Natural killer cell treated with Interleukin-12 subunit alpha and Interleukin-12 subunit beta and Interleukin-15 and Interleukin-18, amount 100 ng/mL, for 72 hours (primary cell): ENCODE data around the gene C17orf113. TPM values are rescaled to one million over a fixed set of nuclear protein-coding genes. Genes with fewer than 3 reads are reported as not detected.
A peak's percentile ranks its signal among the peaks of the same experiment; 100 is the strongest.

ENCODE experiments used
- ATAC-seq, 2 donors: fragments of 150-1000 bp; cut with Tn5 transposase in 1 of 2; sonication (Bioruptor Pico), chemical (Tn5 transposase) in 1 of 2; 2 replicates each; pipeline ENCODE4 v1.10.0; 2021
- DNase-seq: peaks from one replicate; pipeline ENCODE4 v3.0.0; 2022; ENCODE audit warnings: low spot score
- H3K27ac Mint-ChIP-seq, 2 donors: 1 replicate in 1 of 2; 2 replicates in 1 of 2; pipeline ENCODE4 v1.8.0; 2022; ENCODE audit warnings: mixed read lengths in 2 of 2, mild to moderate bottlenecking in 1 of 2, moderate library complexity in 1 of 2
- H3K27me3 Mint-ChIP-seq, 2 donors: 1 replicate in 1 of 2; 2 replicates in 1 of 2; pipeline ENCODE4 v1.8.0; 2022; ENCODE audit warnings: mixed read lengths in 2 of 2
- H3K36me3 Mint-ChIP-seq: one replicate; pipeline ENCODE4 v1.8.0; 2022; ENCODE audit warnings: mixed read lengths
- H3K4me1 Mint-ChIP-seq, 2 donors: 1 replicate in 1 of 2; 2 replicates in 1 of 2; pipeline ENCODE4 v1.8.0; 2022; ENCODE audit warnings: low read depth in 2 of 2, mixed read lengths in 2 of 2, mild to moderate bottlenecking in 1 of 2
- H3K4me3 Mint-ChIP-seq: one replicate; pipeline ENCODE4 v1.8.0; 2022; ENCODE audit warnings: mixed read lengths
- H3K9me3 Mint-ChIP-seq: 2 replicates; pipeline ENCODE4 v1.8.0; 2022; ENCODE audit warnings: mixed read lengths
- total RNA-seq, 2 donors: library from RNA; stranded (reverse); gene quantifications; one replicate each; pipeline ENCODE4 v1.2.3, GENCODE V29; 2022

Gene C17orf113
- total RNA-seq, 2 donors from 2014 or later = not detected

DNA sequence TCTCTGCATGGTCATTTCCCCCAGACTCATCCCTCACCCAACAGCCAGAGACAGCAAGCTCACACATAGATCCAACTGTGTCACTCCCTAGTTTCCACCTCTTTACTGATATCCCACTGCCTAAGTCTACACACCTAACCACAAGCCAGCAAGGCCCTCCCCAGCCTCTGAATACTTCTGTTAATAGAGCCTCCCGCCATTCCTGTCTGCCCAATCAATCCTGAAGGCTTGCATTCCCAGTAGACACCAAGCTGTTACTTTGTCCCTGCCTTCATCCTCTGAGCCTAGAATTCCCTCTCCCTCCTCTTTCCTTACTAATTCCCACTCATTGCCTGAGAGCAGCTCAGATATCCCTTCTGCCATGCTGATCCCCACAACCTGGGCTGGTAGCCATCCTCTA is 4.7 kb downstream of the C17orf113 start:
- H3K4me1 Mint-ChIP-seq = peaks cover under 1 to 1% of the 10 kb centered on the region in 2 donors
- ATAC-seq (no peak), DNase-seq (no peak)
- H3K9me3 Mint-ChIP-seq = no peaks in the 10 kb centered on the region
- no peaks in the 10 kb centered on the region for H3K36me3 Mint-ChIP-seq
- H3K27me3 Mint-ChIP-seq = peaks cover 11 to 17% of the 10 kb centered on the region in 2 donors
- no peak overlapping the region for H3K4me3 Mint-ChIP-seq
- no peak overlapping the region for H3K27ac Mint-ChIP-seq

DNA sequence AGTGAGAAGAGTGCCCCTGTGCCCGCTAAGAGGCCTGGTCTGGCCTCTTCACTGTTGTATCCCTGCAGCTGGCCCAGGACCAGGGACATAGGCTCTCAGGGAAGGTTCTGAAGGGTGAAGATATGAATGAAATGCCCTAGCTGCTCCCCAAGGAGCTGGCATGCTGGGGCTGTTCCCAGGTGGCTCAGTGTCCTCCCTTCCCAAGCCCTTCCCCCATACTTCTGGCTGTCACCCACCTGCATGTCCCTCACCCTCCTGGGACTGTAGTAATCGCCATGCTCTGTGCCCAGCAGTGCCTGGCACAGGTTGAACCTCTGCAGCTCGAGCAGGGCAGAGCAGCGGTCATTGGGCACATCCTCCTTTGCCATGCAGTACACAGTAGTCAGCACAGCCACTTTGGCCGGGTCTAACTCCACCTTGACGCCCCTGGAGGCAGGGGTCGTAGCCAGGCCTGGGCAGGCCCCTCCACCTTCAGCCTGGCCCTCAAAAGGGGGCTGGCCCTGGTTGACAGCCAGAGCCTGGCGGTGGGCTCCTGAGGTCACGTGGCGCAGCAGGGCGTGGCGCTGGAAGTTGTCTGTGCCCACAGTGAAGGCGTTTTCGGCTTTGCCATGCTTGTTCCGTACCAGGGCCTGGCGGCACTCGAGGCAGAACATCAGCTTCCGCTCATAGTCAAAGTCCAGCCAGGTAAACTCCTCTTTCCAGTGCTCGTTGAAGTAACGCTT is 7.6 kb downstream of the C17orf113 start:
- no peaks in the 10 kb centered on the region for H3K9me3 Mint-ChIP-seq
- DNase-seq = no peak
- H3K4me1 Mint-ChIP-seq = no peaks in the 10 kb centered on the region
- H3K4me3 Mint-ChIP-seq = no peak overlapping the region
- no peaks in the 10 kb centered on the region for H3K27me3 Mint-ChIP-seq
- no peaks in the 10 kb centered on the region for H3K36me3 Mint-ChIP-seq
- no peak overlapping the region for H3K27ac Mint-ChIP-seq
- no peak for ATAC-seq

DNA sequence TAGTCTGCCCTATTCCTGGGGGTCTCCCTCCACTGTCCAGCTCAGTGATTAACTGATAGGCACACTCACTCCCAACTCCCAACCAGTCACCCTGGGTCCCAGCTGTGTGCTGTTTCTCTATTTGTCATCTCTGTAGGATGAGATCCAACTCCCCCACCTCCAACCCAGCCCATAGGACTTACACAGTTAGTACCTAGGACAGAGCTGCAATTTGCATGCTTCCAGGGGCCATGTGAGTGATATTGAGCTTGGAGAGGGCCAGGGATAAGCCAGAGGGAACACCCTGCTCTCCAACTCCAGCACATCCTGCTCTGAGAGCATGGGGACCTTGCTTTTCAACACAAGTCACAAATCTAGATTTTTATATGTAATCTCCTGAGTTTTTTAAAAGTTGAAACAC is 8.8 kb downstream of the C17orf113 start:
- H3K27me3 Mint-ChIP-seq = no peaks in the 10 kb centered on the region
- DNase-seq (no peak), ATAC-seq (no peak)
- no peaks in the 10 kb centered on the region for H3K36me3 Mint-ChIP-seq
- no peaks in the 10 kb centered on the region for H3K4me1 Mint-ChIP-seq
- no peaks in the 10 kb centered on the region for H3K9me3 Mint-ChIP-seq
- H3K27ac Mint-ChIP-seq = no peak overlapping the region
- H3K4me3 Mint-ChIP-seq = no peak overlapping the region

DNA sequence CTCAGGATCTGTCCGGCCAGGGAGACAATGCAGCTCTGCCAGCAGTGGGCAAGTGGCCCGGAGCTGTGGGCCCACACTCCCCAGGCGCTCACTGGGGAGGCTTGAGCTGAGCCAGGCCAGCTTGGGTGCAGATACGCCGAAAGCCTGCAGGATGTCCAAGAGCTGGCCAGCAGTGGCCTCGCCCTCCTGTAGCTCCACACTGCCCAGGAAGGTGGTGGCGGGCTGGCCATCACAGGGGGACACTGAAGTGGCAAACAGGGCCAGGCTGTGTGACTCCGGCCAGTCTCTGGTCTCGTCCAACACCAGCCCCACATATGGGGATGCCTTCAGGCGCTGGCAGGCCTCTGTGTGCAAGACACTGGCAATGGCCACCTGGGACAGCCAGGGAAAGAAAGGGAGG is 9.6 kb downstream of the C17orf113 start:
- Mint-ChIP-seq H3K27me3 (no peaks in the 10 kb centered on the region), H3K4me3 (no peak overlapping the region), H3K4me1 (no peaks in the 10 kb centered on the region), H3K27ac (no peak overlapping the region), H3K9me3 (no peaks in the 10 kb centered on the region), H3K36me3 (no peaks in the 10 kb centered on the region)
- DNase-seq (no peak), ATAC-seq (no peak)

DNA sequence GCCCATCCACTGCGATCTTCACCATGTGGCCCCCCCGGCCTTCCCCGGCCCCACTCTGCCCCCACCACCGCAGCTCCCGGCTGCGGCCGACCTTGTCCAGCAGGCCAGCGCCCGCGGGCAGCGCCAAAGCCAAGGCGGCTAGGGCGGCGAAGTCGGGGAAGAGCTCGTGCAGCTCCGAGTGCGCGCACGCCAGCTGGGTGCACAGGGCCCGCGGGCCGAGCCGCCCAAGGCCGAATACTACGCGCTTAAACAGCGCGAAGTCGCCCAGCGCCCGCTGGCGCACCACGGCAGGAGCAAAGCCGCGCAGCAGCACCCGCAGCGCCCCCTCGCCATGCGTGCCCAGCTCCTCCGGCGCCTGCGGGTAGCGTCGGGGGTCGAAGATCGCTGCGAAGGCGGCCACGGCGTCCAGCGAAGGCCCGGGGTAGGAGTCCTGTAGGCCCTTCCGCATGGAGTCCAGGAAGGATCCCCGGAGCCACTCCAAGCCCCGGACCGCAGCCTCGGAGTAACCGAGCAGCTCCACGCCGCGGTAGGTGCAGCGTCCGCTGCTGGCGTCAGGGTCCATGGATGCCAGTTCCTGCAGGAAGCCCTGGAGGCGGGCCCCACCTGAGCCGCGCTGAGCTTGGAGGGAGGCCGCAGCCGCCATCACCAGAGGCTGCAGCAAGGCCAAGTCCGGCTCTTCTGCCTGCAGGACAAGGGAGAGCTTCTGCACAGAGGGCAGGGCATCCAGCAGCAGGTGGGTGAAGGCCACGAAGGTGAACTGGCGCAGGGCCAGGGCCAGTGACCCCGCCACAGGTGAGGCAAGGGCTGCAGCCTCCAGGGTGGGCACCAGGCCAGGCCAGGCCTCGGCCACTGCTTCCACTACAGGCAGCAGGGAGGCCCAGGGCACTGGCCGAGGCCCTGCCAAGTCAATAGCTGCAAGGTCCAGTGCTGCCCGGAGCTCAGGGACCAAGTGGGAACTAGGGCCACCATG is 10.3 kb downstream of the C17orf113 start:
- Mint-ChIP-seq H3K27ac (no peak overlapping the region), H3K9me3 (no peaks in the 10 kb centered on the region), H3K4me1 (no peaks in the 10 kb centered on the region), H3K4me3 (no peak overlapping the region), H3K36me3 (no peaks in the 10 kb centered on the region), H3K27me3 (no peaks in the 10 kb centered on the region)
- DNase-seq (no peak), ATAC-seq (no peak)

DNA sequence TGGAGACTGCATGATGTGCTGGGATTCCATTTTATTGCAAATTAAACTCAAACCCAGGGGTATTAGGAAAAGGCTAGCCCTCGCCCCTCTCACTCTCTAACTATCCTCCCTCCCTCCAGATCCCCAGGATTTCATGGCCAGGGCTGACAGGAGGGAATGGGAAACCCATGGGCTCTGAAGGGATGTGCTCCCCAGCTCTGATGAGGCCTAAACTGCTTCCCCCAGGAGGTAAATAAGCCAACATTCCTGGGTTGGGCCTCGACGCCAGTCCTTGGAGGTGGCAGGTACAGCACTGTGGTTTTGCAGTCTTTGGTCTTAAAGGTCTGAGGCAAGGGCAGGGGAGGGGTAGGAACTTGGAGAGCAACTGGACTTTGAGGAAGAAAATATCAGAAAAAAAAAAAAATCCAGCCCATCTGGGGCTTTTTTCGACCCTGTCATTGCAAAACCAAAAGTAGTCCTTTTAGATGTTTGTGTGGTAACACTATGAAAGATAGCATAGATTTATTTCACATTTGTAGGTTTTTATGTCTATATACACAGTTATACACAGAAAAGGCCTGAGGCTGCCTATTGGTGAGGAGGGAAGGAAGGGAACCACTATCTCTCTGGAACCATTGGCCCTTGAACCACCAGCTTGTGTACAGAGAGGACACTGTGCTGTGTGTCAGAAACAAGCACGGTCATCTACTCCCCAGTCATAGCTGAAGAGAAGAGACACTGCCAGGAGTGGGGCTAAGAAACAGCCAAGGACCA is 12.0 kb downstream of the C17orf113 start:
- H3K27me3 Mint-ChIP-seq = peaks cover 0 to 2% of the 10 kb centered on the region in 2 donors
- no peak overlapping the region for H3K4me3 Mint-ChIP-seq
- DNase-seq (no peak), ATAC-seq (peak; percentile 41 to 58)
- no peaks in the 10 kb centered on the region for H3K36me3 Mint-ChIP-seq
- H3K4me1 Mint-ChIP-seq = peaks cover 0 to 3% of the 10 kb centered on the region in 2 donors
- H3K9me3 Mint-ChIP-seq = no peaks in the 10 kb centered on the region
- H3K27ac Mint-ChIP-seq = peak overlapping the region in 1 of 2 donors; percentile 25

DNA sequence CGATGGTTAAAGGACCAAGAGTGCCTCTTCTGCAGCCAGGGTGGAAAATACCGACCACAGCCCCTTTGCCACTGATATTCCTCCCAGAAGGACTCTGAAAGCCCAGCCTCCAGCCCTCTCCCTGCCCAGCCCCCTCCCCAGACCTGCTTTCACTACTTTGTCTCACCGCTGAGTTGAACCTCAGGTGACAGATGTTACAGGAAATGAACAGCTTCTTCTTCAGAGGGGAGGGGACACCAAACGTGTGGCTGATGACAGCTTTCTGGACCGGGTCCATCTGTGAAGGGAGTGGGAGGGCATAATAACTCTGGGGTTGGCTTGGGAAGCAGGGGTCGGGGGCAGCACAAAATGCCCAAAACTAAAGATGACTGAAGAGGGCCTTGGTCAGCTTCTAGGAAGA is 16.3 kb downstream of the C17orf113 start:
- Mint-ChIP-seq H3K36me3 (no peaks in the 10 kb centered on the region), H3K4me1 (peaks cover 0 to 3% of the 10 kb centered on the region in 2 donors), H3K9me3 (no peaks in the 10 kb centered on the region), H3K4me3 (no peak overlapping the region), H3K27ac (peak overlapping the region in 1 of 2 donors; percentile 51), H3K27me3 (peaks cover 0 to 2% of the 10 kb centered on the region in 2 donors)
- no peak for ATAC-seq
- DNase-seq = no peak

DNA sequence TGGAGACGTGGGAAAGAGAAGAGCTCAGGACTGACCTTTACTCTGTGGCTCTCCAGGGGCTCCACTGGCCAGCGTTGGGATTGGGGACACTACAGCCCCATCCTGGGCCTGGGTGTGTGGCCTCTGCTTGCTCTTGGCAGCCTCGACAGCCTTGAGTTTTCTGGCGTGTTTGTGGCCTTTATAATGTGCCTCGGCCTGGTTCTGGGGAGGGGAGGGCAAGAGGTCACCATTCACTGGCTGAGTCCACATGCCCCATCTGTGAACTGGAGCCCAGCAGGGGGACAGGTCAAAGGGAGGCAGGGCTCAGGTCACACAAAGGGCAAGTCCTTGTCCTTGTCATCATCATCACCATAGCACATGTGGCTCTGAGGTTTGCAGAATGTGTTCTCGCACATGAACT is 18.8 kb downstream of the C17orf113 start:
- H3K36me3 Mint-ChIP-seq = no peaks in the 10 kb centered on the region
- peaks cover 0 to 5% of the 10 kb centered on the region in 2 donors for H3K27me3 Mint-ChIP-seq
- no peaks in the 10 kb centered on the region for H3K9me3 Mint-ChIP-seq
- H3K4me3 Mint-ChIP-seq = no peak overlapping the region
- DNase-seq (no peak), ATAC-seq (no peak)
- peaks cover 0 to 6% of the 10 kb centered on the region in 2 donors for H3K4me1 Mint-ChIP-seq
- H3K27ac Mint-ChIP-seq = no peak overlapping the region

DNA sequence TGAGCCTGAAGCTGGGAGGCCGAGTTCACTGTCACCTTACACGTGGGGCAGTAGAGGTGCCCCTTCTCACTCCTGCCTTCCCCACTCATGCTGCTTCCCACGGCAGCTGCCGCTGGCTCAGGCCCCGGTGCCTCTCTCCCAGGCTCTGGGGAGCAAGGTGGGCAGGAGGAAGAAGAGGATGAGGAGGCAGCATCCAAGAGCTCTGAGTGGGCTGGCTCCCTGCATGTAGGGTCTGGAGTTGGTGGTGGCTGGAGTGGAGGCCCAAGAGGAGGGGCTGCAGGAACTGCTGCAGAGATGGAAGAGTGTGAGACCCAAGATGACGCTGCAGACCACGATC is 21.6 kb downstream of the C17orf113 start:
- Mint-ChIP-seq H3K4me1 (peaks cover 6 to 8% of the 10 kb centered on the region in 2 donors), H3K27me3 (peaks cover 0 to 3% of the 10 kb centered on the region in 2 donors), H3K4me3 (no peak overlapping the region), H3K36me3 (no peaks in the 10 kb centered on the region), H3K9me3 (no peaks in the 10 kb centered on the region), H3K27ac (no peak overlapping the region)
- DNase-seq (no peak), ATAC-seq (no peak)

DNA sequence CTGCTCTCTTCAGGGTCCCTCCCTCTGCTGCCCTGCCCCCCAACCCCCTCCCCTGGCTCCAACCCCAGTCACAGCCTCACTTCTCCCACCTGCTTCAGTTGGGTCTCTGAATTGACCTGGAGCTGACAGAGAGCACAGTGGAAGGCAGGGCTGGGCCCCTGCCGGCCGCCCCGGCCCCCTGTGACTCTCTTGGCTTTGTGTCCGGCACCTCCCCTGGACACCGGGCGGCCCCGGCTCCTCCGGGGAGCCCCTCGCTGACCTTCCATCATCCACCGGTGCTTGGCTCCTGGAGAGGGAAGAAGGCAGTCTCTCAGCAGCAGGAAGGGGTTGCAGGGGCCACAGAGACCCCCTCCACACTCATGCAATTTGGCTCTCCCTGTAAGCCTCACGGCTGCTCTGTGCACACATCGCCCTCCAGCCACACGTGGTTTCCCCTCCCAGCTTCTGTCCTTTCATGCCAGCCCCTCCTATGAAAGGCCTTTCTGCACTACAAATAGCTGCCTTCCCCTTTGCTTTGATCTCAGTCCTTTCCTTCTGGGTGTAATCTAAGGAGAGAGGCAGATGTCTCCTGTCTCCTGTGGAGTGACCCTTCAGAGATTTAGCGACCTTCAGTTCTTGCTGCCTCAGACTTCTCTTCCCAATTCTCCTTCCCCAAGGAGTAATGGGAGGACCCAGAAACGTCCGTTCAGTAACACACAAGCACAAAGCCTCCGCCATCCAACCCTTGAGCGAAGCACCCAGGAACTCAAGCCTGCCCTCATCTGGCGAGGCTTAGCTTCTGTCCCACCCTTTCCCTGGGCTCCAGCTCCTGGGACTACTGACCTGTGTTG is 22.2 kb downstream of the C17orf113 start:
- no peak for ATAC-seq
- H3K27ac Mint-ChIP-seq = no peak overlapping the region
- H3K4me1 Mint-ChIP-seq = peaks cover 6 to 8% of the 10 kb centered on the region in 2 donors
- no peak overlapping the region for H3K4me3 Mint-ChIP-seq
- no peak for DNase-seq
- peaks cover 0 to 3% of the 10 kb centered on the region in 2 donors for H3K27me3 Mint-ChIP-seq
- H3K36me3 Mint-ChIP-seq = no peaks in the 10 kb centered on the region
- no peaks in the 10 kb centered on the region for H3K9me3 Mint-ChIP-seq

DNA sequence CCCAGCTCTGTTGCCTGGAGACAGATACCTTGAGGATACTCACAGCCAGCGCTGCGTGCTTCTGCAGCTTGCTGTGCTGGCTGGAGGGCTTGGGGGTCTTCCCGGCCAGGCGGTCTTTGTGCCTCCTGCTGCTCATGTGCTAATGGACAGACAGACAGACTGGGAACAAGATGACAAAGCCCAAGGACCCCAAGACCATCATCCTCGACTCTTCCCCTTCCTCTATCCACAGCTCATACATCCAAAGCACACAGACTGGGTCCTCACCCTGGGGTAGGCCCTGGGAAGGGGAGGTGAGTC is 22.9 kb downstream of the C17orf113 start:
- Mint-ChIP-seq H3K36me3 (no peaks in the 10 kb centered on the region), H3K9me3 (no peaks in the 10 kb centered on the region), H3K27me3 (peaks cover 0 to 3% of the 10 kb centered on the region in 2 donors), H3K4me1 (peaks cover 6 to 8% of the 10 kb centered on the region in 2 donors), H3K4me3 (no peak overlapping the region), H3K27ac (no peak overlapping the region)
- no peak for ATAC-seq
- no peak for DNase-seq

DNA sequence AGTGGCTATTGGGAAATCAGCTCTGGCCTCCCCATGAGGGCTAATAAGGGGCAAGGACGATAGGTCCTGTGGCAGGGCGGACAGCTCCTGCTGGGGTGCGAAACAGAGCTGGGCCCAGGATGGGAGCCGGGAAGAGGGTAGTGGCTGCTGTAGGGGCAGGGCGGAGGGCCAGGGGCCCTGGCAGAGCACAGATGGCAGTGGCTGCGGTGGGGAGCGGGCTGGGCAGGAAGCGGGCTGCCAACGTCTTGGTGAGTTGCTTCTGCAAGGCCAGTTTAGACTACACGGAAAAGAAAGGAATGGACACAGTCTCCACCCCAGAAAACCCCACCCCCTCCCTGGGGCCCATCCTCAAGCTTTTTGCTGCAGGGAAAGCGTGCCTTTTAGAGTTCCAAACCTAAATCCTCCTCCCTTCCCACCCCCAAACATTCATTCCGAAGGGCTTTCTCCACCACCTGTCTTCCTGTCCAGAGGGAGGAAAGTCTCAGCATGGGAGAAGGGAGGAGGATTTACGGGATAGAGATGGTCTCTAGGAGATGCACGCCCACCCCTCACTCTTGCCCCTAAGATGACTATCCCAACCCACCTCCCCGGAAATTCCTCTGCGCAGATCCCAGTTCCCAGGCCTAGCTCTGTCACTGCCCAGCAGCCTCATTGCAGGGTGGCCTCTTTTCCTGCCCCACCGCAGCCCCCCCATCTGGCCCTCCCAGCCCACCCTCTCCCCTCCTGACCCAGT is 23.4 kb downstream of the C17orf113 start:
- H3K4me1 Mint-ChIP-seq = peaks cover 6 to 10% of the 10 kb centered on the region in 2 donors
- no peak overlapping the region for H3K4me3 Mint-ChIP-seq
- no peaks in the 10 kb centered on the region for H3K9me3 Mint-ChIP-seq
- H3K27ac Mint-ChIP-seq = no peak overlapping the region
- no peaks in the 10 kb centered on the region for H3K36me3 Mint-ChIP-seq
- no peak for ATAC-seq
- H3K27me3 Mint-ChIP-seq = peaks cover 0 to 3% of the 10 kb centered on the region in 2 donors
- no peak for DNase-seq

DNA sequence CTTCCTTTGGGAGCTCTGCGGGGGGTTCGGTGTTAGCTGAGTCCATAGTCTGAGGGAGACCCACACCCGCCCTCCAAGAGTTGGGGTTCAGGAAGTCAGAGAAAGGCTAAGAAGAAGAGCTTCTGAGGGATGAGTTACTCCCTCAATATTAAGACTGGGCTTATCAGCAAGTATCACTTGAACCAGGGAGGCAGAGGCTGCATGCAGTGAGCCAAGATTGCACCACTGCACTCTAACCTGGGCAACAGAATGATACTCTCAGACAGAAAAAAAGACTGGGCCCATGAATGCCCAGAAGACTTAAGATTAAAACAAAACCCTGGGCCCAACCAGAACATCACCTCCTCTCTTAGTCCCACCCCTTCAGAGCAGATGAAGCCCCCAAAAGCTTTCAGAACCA is 24.5 kb downstream of the C17orf113 start:
- H3K27ac Mint-ChIP-seq = no peak overlapping the region
- DNase-seq (no peak), ATAC-seq (no peak)
- H3K4me1 Mint-ChIP-seq = peaks cover 14 to 17% of the 10 kb centered on the region in 2 donors
- H3K36me3 Mint-ChIP-seq = no peaks in the 10 kb centered on the region
- H3K27me3 Mint-ChIP-seq = peaks cover 0 to 3% of the 10 kb centered on the region in 2 donors
- H3K9me3 Mint-ChIP-seq = no peaks in the 10 kb centered on the region
- H3K4me3 Mint-ChIP-seq = no peak overlapping the region
